Measurements from ENCODE around the gene PHF20. TPM values are rescaled to one million over a fixed set of nuclear protein-coding genes. Genes with fewer than 3 reads are reported as not detected.

PHF20 gene
- 24.3 to 31.7 TPM (median 30.6 TPM) in 5 replicates for total RNA-seq (2022; extraction: Qiagen RNA extraction; ENCODE audit: low read depth)

GRCh38 chr20:35771689-35772562 is at the start of gene PHF20:
TSS of gene PHF20 (plus strand) at chr20:35772015. CDS start at chr20:35801523, 29,508 bp downstream.

DNA sequence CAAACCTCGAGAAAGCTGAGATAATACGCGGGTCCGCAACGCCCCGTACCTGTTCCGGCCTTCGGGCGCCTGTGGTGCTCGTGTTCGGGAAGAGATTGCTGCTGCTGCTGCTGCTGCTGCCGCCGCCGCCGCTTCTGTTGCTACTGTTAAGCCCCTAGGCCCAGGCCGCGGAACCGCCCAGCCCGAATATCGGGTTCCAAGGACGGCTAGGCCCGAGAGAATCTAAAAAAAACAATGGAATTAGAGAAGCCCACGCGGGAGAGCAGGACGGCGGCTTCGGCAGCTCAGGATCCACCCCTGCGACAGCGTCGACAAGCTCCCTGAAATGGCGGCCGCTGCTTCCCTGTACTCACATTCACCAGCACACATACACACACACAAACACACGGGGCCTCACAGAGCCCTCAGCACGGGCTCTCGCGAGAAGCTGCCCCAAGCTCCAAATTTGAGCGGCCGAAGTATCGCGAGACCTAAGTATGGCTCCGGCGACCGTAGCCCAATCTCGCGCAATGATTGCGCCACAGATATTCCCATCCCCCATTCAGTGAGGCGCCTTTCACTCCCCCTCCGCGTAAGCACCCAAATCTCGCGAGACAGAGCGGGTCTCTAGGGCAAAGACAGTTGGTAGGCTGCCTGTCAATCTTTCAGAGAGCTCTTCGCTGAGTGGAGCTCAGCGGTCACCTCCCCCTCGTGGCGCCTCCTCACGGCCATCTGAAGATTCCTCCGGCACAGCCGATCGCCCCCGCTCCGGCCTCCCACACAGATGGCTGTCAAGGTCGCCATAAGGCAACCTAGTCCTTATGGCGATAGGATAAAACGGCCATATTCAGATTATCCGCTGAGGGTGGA is 29.7 kb upstream of the PHF20 start, which contains the start of gene RBM39:
Gene RBM39 (minus strand): TSS at position 369 of the 849 bp plus-strand sequence. CDS start 1,386 bp downstream, outside the sequence.

GRCh38 chr20:35954200-35954906 is 182.5 kb downstream of the PHF20 start, which contains the start of gene SCAND1:
TSS of gene SCAND1 (minus strand) at chr20:35954502. CDS start at chr20:35954284, 218 bp downstream.

DNA sequence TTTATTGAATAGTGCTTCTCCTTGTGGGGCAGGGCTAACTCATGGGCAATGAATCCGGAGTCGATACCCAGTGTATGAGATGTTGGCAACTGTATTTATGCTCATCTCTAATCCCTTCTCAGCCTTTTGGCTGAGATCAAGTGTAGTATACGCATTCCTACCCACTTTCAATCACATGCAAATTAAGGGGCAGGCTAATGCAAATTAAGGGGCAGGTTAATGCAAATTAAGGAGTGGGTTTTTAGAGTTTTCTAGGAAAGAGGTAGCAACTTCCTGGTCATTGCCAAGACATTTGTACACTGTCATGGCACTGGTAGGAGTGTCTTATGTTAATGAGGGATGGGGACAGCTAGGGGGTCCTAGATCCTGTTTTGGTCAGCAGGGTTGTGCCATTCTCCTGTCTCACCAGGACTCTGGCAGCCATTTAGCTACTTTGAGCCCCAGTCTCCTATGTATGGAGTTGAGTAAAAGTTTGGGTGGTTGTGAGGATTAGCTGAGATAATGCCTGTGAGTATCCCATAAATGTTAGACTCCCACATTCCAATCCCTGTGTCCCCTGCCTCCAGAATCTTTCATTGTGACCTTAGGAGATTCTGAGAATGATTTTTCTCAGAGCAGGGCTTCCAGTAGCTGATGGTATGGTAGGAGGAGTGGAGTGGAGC is 196.3 kb downstream of the PHF20 start, which contains the start of gene CNBD2:
Gene CNBD2 (plus strand): TSS at position 612 of the 662 bp plus-strand sequence. CDS start 173 bp downstream, outside the sequence.

Other genes with a start within 250 kb of the PHF20 start
- gene C20orf173, start 242.4 kb upstream of the PHF20 start, total RNA-seq (2022; extraction: Qiagen RNA extraction; ENCODE audit: low read depth), result not detected in 5 replicates
- 217 to 241 TPM (median 235 TPM) in 5 replicates for gene ERGIC3, start 229.9 kb upstream of the PHF20 start, total RNA-seq (2022; extraction: Qiagen RNA extraction; ENCODE audit: low read depth)
- gene SPAG4, start 156.2 kb upstream of the PHF20 start, total RNA-seq (2022; extraction: Qiagen RNA extraction; ENCODE audit: low read depth), result 2.9 to 6.0 TPM (median 4.7 TPM) in 5 replicates
- 168 to 220 TPM (median 208 TPM) in 5 replicates for gene CPNE1, start 107.1 kb upstream of the PHF20 start, total RNA-seq (2022; extraction: Qiagen RNA extraction; ENCODE audit: low read depth)
- 71.4 to 87.0 TPM (median 82.9 TPM) in 5 replicates for gene RBM12, start 107.1 kb upstream of the PHF20 start, total RNA-seq (2022; extraction: Qiagen RNA extraction; ENCODE audit: low read depth)
- 35.1 to 40.2 TPM (median 38.3 TPM) in 5 replicates for gene NFS1, start 72.7 kb upstream of the PHF20 start, total RNA-seq (2022; extraction: Qiagen RNA extraction; ENCODE audit: low read depth)
- 336 to 420 TPM (median 360 TPM) in 5 replicates for gene ROMO1, start 72.6 kb upstream of the PHF20 start, total RNA-seq (2022; extraction: Qiagen RNA extraction; ENCODE audit: low read depth)
- gene RBM39, start 29.8 kb upstream of the PHF20 start, total RNA-seq (2022; extraction: Qiagen RNA extraction; ENCODE audit: low read depth), result 166 to 201 TPM (median 190 TPM) in 5 replicates
- gene SCAND1, start 182.5 kb downstream of the PHF20 start, total RNA-seq (2022; extraction: Qiagen RNA extraction; ENCODE audit: low read depth), result 82.0 to 104 TPM (median 96.8 TPM) in 5 replicates
- 5.6 to 7.1 TPM (median 6.2 TPM) in 5 replicates for gene CNBD2, start 196.6 kb downstream of the PHF20 start, total RNA-seq (2022; extraction: Qiagen RNA extraction; ENCODE audit: low read depth)